NOMO-1 treated with dmso at 0.1 percent for 144 hours (cell line): ENCODE results near the gene RASL10A.

Experiments used
- DNase-seq: peaks from one replicate; lab custom pipeline; 2025; ENCODE audit not compliant: unreplicated experiment; lab: John Stamatoyannopoulos, UW

Gene RASL10A

DNA sequence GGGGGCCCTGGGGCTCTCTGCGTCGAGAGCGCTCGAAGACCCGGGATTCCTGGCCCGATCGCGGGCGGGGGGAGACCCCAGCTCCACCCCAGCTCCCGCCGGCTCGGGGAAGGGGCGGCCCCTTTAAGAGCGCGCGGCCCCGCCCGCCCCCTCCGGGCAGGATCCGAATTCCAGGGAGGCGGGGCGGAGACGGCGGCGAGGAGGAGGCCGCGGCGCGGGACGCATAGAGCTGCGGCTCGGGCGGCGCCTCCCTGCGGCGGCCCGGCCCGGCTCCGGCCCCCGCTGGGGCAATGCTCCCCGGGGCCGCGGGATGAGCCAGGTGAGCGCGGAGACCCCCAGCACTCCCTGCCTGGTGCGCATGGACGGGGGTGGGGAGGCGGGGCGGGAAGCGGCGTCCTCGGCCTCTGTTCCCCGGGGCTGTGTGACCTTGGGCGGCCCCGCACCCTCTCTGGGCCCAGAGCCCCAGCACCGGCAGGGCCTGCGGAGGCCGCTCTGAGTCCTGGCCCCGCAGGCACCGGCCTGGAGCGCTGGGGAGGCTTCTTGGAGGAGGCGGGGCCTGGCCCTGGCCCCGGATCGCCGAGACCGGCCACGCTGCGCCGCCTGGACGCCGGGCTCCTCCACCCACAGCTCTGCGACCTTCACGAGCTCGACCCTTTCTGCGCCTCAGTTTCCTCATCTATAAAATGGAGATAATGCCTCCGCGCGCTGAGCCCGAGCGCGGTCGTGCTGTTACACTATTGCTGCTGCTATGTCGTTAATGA is 8.5 kb downstream of the RASL10A start:
- DNase-seq, result peak; percentile 43

DNA sequence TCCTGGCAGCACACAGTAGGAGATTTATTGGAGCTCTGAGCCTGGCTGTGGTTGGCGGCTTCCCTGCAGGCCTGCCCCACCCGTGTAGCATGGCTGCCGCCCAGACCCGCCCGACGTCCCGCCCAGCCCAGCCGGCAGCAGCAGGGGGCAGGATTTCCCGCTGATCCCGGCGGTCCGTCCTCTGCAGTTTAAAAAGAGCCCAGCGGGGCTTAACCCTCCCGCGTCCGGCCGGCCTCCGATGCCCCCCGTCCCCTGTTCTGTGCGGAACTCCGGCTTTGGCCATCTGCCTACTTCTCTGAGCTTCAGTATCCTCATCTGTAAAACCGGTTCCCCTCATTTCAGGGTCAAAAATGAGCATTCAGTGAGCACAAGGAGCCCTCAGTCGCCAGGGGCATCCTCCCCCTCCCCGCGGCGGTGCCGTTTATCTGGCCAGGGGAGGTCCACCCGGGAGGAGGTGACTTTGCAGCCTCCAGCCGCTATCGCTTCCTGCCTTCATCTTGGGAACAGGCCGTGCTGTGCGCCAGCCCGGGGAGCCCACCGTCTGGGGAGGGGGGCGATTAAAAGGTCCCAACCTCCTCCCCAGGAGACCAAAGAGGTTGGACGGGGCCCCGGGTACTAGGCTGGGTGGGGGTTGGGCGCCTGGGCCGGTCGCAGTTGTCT is 9.2 kb downstream of the RASL10A start, which contains the start of gene GAS2L1:
TSS of gene GAS2L1 (plus strand) at position 476 of the 660 bp plus-strand sequence. CDS start 1,456 bp downstream, outside the sequence.
- peak; percentile 55 for DNase-seq

DNA sequence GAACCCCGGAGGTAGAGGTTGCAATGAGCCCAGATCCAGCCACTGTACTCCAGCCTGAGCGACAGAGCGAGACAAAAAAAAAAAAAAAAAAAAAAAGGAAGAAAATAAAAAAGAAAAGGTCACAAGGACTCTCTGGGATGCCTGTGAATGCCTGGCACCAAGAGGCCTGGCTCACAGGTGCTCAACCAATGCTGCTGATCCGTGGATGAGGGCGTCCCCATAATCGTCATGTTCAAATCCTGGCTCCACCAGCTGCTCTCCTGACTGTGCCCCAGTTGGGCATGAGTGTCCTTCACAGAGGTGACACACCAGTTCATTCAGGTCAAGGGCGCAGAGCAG is 9.7 kb downstream of the RASL10A start:
- DNase-seq, result no peak

DNA sequence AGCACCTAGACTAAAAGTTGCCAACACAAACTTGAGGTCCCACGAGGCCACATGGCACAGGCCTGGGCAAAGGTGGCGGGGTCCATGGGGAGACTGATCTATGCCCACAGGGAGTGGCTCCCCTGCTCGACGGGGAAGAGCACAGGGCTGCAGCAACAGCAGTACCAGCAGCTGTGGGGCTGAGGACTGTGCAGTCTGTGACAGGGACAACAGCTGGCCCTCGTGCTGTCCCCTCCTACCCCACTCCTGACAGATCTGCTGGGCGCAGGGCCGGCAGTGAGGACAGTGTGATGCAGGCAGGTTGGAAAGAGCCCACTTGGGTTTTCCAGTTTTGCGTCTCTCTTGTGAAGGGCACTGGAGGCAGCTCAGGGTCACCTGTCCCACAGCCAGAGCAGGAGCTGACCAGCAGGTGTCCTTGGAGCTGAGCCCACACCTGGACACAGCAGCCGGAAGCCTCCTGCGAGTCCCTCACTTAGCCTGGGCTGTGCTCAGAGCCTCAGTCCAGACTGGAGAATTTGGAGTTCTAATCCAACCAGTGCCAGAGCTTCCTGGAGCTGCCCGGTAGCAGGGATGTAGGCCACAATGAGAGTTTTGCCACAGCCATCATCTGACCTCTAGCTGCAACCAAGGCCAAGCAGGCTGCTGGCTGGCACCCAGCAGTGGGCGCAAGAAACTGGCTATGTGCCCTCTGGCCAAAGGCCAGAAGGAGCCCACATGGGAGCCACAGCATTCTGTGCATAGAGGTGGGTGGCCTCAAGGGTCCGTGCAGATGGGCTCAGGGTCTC is 12.6 kb downstream of the RASL10A start:
- DNase-seq, result no peak

DNA sequence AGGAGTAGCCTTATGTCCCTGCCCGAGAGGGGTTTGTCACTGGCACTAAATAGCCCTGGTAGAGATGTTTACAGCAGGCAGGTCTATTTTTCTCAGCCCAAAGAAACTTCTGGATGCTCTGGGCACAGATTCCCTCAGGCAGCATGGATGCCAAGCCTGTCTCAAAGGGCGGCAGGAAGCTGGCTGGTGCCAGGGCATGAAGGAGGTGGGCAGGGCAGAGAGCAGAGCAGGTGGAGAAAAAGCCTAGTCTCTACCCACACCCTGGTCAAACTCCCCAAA is 13.2 kb downstream of the RASL10A start:
- no peak for DNase-seq

DNA sequence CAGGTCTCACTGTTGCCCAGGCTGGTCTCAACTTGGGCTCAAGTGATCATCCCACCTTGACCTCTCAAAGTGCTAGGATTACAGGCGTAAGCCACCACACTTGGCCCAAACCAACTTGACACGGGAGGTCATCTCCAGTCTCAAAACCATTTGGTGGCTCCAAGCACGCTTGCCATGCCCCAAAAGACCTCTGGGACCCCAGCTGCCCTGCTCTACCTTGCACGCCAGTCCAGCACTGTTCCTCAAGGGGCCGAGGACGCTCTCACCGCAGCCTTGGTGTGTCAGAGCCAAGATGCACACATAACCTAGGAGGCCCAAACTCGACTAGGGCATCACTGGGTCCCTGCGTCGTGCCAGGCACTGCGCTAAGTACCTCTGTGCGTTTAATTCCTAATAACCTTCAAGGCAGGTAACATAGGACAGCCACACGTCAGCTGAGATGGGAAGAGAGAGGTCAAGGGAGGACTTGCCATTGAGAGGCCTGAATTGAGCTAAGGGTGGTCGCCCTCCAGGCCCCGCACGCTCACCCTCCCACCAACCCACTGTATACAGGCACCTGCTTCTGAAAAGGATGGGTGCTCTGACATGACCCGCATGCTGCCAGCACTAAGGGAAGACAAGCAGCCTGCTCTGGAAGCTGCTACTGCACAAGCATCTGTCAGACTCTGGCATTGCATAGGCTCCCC is 13.6 kb downstream of the RASL10A start:
- DNase-seq, result no peak

DNA sequence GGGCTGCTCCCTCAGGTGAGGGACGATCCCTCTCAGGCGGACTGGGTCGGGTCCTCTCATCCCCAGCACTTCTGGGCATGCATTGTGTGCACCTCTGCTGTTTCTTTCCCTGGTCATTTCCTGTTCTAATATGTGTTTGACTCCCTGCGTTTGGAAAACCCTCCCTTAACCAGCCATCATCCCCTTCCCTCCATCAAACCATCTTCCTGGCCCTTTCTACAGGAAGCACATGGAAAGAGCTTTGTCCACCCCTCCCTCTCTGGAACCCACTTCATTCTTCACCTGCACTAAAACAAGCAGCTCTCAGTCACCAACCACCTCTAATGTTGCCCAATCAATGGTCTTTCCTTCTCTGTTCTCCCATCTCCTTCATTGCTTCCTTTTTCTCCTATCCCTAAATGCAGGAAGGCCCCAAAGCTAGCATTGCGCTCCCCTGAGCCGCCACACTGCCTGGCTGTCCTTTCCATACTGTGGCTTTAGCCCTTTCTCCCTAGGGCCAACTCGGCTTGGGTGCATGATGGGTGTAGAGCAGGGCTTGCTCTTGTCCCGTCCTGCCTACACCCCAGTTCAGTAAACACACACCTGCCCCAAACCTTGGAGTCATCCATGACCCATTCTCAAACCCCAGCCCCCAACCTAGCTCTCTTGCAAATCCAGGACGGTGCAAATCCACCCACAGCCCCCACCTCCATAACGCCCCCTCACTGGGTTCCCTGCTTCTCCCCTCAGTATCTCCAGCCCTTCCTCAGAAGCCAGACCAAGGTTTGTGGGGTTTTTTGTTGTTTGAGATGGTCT is 14.5 kb downstream of the RASL10A start:
- DNase-seq, result no peak

DNA sequence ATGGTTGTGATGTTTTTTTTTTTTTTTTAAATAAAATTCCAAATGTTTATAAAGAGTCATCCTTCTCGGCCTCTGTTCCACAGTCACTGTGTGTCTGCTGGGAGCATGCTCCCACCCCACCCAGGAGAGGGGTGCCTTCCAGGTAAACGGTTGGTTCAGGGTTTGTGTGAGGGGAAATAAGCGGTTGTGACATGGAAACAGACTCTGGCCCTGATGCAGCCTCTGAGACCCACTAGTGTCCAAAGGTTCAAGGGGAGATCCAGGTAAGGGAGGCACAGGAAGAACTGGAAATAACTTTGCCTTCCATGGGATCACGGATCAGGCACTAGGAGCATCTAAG is 15.1 kb downstream of the RASL10A start:
- no peak for DNase-seq

DNA sequence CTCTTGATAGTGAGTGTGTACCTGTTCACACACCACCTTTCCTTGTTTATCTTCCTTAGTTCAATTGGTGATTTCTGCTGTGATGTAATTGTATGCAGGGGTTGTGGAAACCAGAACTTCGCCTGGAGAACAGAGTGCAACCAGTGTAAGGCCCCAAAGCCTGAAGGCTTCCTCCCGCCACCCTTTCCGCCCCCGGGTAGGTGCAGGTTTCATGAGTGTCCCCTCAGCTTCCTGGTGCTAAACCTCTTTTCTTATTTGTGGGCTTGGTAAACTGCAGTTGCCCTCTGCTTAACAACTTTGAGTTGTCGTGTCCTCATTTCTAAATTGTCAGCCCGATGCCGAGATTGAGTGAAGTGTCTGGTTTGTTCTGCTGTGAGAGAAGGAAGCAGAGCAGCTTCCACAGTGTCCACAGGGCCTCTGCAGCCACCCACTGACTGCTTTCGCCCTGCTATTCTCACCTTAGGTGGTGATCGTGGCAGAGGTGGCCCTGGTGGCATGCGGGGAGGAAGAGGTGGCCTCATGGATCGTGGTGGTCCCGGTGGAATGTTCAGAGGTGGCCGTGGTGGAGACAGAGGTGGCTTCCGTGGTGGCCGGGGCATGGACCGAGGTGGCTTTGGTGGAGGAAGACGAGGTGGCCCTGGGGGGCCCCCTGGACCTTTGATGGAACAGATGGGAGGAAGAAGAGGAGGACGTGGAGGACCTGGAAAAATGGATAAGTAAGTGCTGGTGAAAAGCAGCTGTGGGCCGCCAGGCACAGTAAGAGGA is 16.2 kb downstream of the RASL10A start:
- DNase-seq, result no peak

DNA sequence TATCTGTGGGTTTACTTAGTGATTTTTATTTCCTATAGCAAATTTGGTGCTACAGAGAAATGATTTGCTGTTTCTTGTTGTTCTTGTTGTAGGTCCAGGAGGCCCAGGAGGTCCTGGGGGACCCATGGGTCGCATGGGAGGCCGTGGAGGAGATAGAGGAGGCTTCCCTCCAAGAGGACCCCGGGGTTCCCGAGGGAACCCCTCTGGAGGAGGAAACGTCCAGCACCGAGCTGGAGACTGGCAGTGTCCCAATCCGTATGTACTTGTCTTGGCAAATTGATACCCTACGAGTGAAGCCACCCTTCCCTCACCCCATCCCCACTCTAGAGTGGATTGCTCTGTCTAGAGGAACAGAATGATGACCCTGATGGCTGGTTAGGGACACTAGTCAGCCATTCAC is 16.9 kb downstream of the RASL10A start:
- DNase-seq, result no peak

DNA sequence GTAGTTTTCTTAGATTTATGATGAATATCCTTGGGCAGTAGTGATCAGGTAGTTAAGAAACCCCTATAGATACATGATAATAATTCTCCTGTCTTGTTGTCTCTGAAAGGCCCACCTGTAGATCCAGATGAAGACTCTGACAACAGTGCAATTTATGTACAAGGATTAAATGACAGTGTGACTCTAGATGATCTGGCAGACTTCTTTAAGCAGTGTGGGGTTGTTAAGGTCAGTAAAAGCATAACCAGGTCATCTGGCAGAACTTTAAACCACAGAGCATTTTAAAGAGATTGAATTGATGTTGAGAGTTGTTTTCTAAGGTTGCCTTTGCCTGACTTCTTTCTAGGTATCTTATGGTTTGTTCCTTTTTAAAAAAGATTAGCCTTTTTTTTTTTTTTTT is 23.1 kb downstream of the RASL10A start:
- DNase-seq, result no peak

DNA sequence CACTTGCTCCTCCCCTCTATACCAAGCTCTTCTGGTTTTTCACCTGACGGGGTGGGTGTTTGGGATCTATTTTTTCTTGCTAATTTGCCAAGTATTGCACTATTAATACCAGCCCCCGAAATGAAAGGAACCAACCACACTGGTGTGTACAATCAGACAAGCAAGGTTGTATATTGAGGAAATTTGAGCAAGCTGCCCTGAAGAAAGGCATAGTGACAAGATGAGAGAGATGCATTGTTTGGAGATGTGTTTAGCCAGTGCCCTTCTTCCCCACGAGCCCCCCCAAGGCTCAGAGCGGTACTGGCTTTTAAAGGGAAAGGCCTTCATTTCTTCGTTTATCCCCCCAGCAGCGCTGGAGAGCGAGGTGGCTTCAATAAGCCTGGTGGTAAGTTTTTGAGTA is 24.3 kb downstream of the RASL10A start:
- DNase-seq, result no peak

DNA sequence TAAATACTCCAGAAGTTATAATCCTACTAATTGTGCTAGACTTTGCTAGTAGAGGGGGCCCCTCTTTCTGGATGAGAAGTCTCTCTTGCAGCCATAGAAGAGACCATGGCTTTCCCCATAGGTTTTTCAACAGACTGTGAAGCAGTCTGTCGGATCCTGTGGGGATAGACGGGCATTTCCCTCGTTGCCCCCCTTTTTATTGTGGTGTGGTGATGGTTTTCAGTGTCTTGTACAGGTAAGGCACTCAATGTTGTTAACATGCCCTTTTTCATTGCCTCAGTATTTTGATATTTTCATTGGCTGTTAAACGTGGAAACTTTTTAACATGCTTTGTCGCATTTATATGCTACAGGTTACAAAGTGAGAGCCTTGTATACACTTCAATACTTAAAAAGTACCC is 25.4 kb downstream of the RASL10A start:
- DNase-seq, result no peak

DNA sequence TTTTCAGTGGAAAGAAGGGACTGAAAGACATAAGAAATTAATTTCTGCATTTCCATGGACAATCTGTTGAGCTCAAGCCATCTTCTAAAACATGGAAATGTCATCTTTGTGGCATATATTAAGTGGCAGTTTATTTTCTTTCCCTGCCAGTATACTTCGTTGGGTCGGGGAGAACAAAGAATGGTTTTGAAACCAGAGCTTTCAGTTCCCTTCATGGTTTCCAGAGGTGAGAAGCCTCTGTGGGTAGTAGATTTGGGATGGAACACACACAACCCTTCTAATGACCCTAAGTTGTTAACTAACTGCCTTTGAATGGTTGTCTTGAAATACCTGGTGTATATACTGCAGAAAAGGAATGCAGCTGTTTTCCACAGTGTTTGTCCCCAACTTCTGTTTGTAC is 26.7 kb downstream of the RASL10A start:
- no peak for DNase-seq

DNA sequence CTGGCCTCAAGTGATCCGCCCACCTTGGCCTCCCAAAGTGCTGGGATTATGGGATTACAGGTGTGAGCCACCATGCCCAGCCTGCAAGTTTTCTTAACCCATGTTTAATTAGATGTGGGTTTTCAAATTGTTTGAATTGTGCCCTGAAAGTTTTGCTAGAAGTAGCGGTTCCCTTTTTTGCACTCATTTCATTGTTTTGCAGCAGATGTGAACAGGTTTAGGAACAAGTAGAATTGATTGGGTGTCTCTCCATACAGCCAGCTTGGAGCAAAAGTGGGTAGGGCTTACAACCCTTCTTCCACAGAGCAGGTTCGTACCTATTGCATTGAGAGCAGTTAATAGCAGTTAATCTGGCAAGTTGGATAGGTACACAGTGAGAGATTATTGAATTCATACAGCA is 31.3 kb downstream of the RASL10A start:
- no peak for DNase-seq

DNA sequence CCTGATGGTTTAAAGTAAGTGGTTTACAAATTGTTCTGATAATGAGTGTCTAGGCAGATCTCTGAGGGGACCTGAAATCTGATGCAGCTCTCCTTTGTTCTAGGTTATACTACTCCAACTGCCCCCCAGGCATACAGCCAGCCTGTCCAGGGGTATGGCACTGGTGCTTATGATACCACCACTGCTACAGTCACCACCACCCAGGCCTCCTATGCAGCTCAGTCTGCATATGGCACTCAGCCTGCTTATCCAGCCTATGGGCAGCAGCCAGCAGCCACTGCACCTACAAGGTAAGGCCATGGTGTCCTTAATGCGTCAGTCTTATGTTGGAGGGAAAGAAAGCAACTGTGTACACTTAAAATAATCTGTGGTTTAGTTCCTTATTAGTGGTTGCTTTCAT is 37.6 kb downstream of the RASL10A start:
- no peak for DNase-seq

DNA sequence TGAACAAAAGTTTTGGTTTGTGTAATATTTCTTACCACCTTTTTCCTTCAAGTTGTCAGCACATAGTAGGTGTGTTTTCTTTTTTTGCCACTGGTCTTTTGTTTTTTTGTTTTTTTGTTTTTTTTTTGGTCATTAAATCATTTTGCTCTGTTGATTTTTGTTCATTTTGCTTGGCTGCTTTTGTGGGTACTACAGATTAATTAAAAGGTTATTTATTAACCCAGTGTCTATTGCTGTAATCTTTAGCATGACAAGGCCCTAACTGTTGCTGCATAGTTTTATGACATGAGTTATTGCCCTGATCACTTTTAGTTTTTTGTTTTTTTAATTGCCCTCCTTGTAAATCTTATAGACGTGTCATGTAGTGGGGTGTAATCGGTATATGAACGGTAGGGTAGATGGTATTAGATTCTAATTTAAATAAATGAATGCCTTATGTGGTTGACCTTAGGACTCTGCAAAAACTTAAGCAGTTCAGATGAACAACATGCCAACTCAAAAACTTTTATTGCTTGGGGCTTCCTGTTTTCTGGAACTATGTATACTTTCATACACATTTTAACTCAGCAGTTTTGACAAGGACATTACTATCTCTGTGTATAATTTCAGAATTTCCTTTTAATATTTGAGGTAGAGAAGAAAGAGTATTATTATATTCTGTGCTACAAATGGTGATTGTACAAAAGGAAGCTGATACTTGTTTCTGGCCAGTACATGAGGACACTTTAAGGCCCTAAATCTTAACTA is 39.5 kb downstream of the RASL10A start:
- no peak for DNase-seq

DNA sequence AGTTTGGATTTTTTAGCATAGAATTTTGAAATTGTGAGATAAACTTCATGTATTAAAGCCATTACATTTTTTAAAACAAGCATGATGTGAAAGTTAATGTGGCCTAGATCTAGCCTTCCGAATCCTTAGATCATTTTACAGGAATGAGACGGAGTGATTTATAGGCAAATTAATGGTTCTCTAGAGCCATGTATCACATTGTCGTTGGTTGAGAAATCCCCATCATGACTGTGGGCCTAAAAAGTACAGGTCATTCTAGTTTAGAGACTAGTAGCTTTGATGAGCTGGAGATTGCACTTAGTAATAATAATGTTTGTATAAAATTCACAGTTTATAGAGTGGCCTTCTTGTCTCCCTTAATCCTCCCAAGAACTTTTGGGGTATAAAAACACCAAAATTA is 40.3 kb downstream of the RASL10A start:
- no peak for DNase-seq

DNA sequence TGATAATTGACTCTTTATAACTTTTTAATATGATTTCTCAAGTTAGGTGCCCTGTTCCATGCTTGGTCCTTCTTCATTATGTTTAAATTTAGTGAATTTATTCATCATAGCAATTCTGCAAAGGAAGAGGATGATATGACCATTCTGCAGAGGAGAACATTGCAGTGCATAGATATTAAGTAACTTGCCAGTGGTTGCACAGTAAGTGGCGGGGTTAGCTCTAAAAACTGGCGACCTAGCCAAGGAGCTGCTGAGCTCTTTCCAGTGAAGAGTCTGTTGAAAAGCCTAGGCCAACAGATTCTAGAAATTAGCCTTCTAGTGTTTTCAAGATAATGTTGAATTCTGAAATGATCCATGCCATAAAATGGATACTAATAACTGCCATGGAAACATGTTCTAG is 42.9 kb downstream of the RASL10A start:
- no peak for DNase-seq
